HepG2 (cell line): Measurements from ENCODE around the gene MADD. TPM values are rescaled to one million over a fixed set of nuclear protein-coding genes. Genes with fewer than 3 reads are reported as not detected.

Source experiments
- AHDC1 ChIP-seq: sonication (generic); formaldehyde crosslinking; IDR thresholded peaks from 2 replicates; pipeline ENCODE4 v1.5.1; 2020; ENCODE audit warnings: mild to moderate bottlenecking, missing genetic modification reagents, borderline replicate concordance
- BHLHE40 ChIP-seq: IDR thresholded peaks from 2 replicates; pipeline ENCODE4 v1.6.1; 2011; ENCODE audit warnings: low read length, improper control_type of control experiment
- NONO ChIP-seq, 2 experiments: fragments of 450-650 bp in 1 of 2; sonication (generic) in 1 of 2; formaldehyde crosslinking in 1 of 2; IDR thresholded peaks in 1 of 2; conservative IDR thresholded peaks in 1 of 2; 2 replicates each; pipeline versions ENCODE4 v1.6.1 to v1.8.0; 2017 to 2022; ENCODE audit warnings: mild to moderate bottlenecking in 1 of 2, missing genetic modification reagents in 1 of 2, moderate library complexity in 1 of 2
- YEATS4 ChIP-seq: sonication (generic); formaldehyde crosslinking; IDR thresholded peaks from 2 replicates; pipeline ENCODE4 v1.4.0; 2020; ENCODE audit warnings: missing genetic modification reagents, borderline replicate concordance
- ZBTB44 ChIP-seq: sonication (generic); formaldehyde crosslinking; IDR thresholded peaks from 2 replicates; pipeline ENCODE4 v1.4.0; 2020; ENCODE audit warnings: missing genetic modification reagents
- ZNF746 ChIP-seq: sonication (generic); formaldehyde crosslinking; IDR thresholded peaks from 2 replicates; pipeline ENCODE4 v1.8.0; 2022; ENCODE audit warnings: mild to moderate bottlenecking, missing genetic modification reagents
- ZNF761 ChIP-seq: sonication (generic); formaldehyde crosslinking; conservative IDR thresholded peaks from 2 replicates; pipeline ENCODE4 v1.4.0; 2020; ENCODE audit warnings: mild to moderate bottlenecking, missing genetic modification reagents
- polyA plus RNA-seq, 8 experiments: library from polyadenylated mRNA; depleted of rRNA in 3 of 8; stranded (reverse) in 7 of 8; unstranded in 1 of 8; fragments of >200 nt; fragmentation: Illumina TruSeq in 4 of 8; extraction: Trizol in 4 of 8; gene quantifications; 2 replicates each; pipeline versions ENCODE4 v1.2.1 to v1.2.3, GENCODE V29; 2011 to 2016; ENCODE audit warnings: low read depth in 4 of 8, missing spikeins in 1 of 8, mixed read lengths in 1 of 8; ENCODE audit not compliant: insufficient read depth in 1 of 8
- total RNA-seq, 5 experiments: library from RNA; depleted of rRNA; stranded (reverse); fragments of >200 nt; fragmentation: Illumina TruSeq; extraction: Trizol; gene quantifications; 2 replicates each; pipeline ENCODE4 v1.2.3, GENCODE V29; 2016; ENCODE audit warnings: low read depth in 1 of 5
- TF ChIP-seq, protein P1 (sequence below): sonication (generic); formaldehyde crosslinking; IDR thresholded peaks from 2 replicates; pipeline ENCODE4 v1.4.0; 2020; ENCODE audit warnings: low read depth, missing genetic modification reagents
- TF ChIP-seq, protein P2 (sequence below): sonication (generic); formaldehyde crosslinking; IDR thresholded peaks from 2 replicates; pipeline ENCODE4 v1.4.0; 2020; ENCODE audit warnings: missing genetic modification reagents, borderline replicate concordance
- TF ChIP-seq, protein P3 (sequence below): sonication (generic); formaldehyde crosslinking; IDR thresholded peaks from 2 replicates; pipeline ENCODE4 v1.4.0; 2020; ENCODE audit warnings: missing genetic modification reagents
- TF ChIP-seq, protein P4 (sequence below): IDR thresholded peaks from 2 replicates; pipeline ENCODE4 v1.6.1; 2016; ENCODE audit warnings: missing compliant biosample characterization, missing genetic modification reagents, borderline replicate concordance

MADD gene
- total and polyA plus RNA-seq, 2 of the 13 experiments (the other 11 are each of a cell fraction or from before 2014, with no cell fraction given): 18.0 to 29.2 TPM

DNA sequence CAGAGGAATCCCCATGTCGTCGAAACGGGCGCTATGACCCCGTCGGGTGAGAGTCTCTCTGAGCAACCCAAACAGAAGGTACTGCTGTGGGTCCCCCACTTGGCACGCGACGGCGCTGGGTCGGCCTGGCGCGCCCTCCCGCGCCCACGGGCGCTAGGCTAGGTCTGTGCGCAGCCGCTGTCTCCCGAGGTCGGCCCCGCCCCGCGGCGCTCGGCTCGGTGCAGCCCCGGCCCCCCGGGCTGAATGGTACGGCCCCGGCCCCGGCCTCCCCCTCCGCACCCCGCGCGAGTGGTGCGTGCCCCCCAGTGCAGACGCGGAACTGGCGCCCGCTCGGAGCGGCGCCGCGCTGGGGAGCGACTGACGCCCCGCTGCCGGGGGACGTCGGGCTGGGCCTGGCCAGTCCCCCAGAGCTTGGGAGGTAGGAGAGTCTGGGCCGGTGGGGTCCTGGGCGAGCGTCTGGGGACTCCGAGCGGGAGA, at the start of gene MADD (continued):
- TF ChIP-seq ZBTB44 (CRISPR knock-in tag): 0 out of 2 replicates have a peak, but pooled peaks have one; percentile 22
- no peak for TF ChIP-seq AHDC1
- no peak for TF ChIP-seq NONO (IDR thresholded peaks at IDR 0.05)
- TF ChIP-seq NONO (CRISPR knock-in tag; conservative IDR thresholded peaks at IDR 0.05): 0 out of 2 replicates have a peak, but pooled peaks have one; percentile 1
- TF ChIP-seq YEATS4 (CRISPR knock-in tag): peak; percentile 75; the same call in 1 of the 2 replicates
- no peak; the same call in 1 of the 2 replicates for TF ChIP-seq ZNF746 (CRISPR knock-in tag)
- TF ChIP-seq, protein P1, sequence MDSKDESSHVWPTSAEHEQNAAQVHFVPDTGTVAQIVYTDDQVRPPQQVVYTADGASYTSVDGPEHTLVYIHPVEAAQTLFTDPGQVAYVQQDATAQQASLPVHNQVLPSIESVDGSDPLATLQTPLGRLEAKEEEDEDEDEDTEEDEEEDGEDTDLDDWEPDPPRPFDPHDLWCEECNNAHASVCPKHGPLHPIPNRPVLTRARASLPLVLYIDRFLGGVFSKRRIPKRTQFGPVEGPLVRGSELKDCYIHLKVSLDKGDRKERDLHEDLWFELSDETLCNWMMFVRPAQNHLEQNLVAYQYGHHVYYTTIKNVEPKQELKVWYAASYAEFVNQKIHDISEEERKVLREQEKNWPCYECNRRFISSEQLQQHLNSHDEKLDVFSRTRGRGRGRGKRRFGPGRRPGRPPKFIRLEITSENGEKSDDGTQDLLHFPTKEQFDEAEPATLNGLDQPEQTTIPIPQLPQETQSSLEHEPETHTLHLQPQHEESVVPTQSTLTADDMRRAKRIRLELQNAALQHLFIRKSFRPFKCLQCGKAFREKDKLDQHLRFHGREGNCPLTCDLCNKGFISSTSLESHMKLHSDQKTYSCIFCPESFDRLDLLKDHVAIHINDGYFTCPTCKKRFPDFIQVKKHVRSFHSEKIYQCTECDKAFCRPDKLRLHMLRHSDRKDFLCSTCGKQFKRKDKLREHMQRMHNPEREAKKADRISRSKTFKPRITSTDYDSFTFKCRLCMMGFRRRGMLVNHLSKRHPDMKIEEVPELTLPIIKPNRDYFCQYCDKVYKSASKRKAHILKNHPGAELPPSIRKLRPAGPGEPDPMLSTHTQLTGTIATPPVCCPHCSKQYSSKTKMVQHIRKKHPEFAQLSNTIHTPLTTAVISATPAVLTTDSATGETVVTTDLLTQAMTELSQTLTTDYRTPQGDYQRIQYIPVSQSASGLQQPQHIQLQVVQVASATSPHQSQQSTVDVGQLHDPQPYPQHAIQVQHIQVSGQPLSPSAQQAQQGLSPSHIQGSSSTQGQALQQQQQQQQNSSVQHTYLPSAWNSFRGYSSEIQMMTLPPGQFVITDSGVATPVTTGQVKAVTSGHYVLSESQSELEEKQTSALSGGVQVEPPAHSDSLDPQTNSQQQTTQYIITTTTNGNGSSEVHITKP (CRISPR knock-in tag): peak; percentile 97
- no peak for TF ChIP-seq ZNF761 (CRISPR knock-in tag)
- TF ChIP-seq, protein P2, sequence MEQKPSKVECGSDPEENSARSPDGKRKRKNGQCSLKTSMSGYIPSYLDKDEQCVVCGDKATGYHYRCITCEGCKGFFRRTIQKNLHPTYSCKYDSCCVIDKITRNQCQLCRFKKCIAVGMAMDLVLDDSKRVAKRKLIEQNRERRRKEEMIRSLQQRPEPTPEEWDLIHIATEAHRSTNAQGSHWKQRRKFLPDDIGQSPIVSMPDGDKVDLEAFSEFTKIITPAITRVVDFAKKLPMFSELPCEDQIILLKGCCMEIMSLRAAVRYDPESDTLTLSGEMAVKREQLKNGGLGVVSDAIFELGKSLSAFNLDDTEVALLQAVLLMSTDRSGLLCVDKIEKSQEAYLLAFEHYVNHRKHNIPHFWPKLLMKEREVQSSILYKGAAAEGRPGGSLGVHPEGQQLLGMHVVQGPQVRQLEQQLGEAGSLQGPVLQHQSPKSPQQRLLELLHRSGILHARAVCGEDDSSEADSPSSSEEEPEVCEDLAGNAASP: no peak
- TF ChIP-seq, protein P3, sequence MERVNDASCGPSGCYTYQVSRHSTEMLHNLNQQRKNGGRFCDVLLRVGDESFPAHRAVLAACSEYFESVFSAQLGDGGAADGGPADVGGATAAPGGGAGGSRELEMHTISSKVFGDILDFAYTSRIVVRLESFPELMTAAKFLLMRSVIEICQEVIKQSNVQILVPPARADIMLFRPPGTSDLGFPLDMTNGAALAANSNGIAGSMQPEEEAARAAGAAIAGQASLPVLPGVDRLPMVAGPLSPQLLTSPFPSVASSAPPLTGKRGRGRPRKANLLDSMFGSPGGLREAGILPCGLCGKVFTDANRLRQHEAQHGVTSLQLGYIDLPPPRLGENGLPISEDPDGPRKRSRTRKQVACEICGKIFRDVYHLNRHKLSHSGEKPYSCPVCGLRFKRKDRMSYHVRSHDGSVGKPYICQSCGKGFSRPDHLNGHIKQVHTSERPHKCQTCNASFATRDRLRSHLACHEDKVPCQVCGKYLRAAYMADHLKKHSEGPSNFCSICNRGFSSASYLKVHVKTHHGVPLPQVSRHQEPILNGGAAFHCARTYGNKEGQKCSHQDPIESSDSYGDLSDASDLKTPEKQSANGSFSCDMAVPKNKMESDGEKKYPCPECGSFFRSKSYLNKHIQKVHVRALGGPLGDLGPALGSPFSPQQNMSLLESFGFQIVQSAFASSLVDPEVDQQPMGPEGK (CRISPR knock-in tag): peak; percentile 56; the same call in 1 of the 2 replicates
- TF ChIP-seq, protein P4, sequence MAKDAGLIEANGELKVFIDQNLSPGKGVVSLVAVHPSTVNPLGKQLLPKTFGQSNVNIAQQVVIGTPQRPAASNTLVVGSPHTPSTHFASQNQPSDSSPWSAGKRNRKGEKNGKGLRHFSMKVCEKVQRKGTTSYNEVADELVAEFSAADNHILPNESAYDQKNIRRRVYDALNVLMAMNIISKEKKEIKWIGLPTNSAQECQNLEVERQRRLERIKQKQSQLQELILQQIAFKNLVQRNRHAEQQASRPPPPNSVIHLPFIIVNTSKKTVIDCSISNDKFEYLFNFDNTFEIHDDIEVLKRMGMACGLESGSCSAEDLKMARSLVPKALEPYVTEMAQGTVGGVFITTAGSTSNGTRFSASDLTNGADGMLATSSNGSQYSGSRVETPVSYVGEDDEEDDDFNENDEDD (CRISPR knock-in tag): peak; percentile 54; the same call in 1 of the 2 replicates
- TF ChIP-seq BHLHE40: peak; percentile 85
